ENCODE measurements around the gene TMEM187.

TMEM187 gene

GRCh38 chrX:153981231-153981630 lies 8.7 kb downstream of the TMEM187 start:
- intact Hi-C loops (cut with DNase I; ENCODE audit: low total_unique reads): no loop called here

DNA sequence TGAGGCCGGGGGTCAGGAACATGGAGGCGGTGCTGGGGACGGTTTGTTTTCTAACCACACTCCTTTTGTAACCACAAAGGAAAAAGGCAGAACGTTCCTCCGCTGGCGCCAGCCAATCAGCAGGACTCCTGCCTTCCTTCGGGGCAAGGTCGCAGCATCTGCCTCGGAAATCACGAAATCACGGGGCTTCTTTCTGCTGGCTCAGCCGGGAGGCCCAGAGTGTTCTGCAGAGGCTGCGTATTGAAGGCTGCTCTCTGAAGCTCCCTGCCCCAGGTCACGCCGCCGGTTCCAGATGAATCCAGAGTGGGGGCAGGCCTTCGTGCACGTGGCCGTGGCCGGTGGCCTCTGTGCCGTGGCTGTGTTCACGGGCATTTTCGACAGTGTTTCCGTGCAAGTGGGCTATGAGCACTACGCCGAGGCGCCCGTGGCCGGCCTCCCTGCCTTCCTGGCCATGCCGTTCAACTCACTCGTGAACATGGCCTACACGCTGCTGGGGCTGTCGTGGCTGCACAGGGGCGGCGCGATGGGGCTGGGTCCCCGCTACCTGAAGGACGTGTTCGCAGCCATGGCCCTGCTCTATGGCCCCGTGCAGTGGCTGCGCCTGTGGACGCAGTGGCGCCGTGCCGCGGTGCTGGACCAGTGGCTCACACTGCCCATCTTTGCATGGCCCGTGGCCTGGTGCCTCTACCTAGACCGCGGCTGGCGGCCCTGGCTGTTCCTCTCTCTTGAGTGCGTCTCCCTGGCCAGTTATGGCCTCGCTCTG lies 9.4 kb downstream of the TMEM187 start:
- H3K4me3 ChIP-seq: no peak overlapping the region
- H3K9me3 ChIP-seq: no peaks in the 10 kb centered on the region
- intact Hi-C loops (cut with DNase I; ENCODE audit: low total_unique reads): no loop called here
- no peaks in the 10 kb centered on the region for H3K36me3 ChIP-seq
- H3K27ac ChIP-seq: no peak overlapping the region
- TF ChIP-seq, protein P1, sequence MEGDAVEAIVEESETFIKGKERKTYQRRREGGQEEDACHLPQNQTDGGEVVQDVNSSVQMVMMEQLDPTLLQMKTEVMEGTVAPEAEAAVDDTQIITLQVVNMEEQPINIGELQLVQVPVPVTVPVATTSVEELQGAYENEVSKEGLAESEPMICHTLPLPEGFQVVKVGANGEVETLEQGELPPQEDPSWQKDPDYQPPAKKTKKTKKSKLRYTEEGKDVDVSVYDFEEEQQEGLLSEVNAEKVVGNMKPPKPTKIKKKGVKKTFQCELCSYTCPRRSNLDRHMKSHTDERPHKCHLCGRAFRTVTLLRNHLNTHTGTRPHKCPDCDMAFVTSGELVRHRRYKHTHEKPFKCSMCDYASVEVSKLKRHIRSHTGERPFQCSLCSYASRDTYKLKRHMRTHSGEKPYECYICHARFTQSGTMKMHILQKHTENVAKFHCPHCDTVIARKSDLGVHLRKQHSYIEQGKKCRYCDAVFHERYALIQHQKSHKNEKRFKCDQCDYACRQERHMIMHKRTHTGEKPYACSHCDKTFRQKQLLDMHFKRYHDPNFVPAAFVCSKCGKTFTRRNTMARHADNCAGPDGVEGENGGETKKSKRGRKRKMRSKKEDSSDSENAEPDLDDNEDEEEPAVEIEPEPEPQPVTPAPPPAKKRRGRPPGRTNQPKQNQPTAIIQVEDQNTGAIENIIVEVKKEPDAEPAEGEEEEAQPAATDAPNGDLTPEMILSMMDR (IDR thresholded peaks at IDR 0.05): no peak
- no peaks in the 10 kb centered on the region for H3K27me3 ChIP-seq
- H3K4me1 ChIP-seq: peaks cover 0 to 9% (median 4%) of the 10 kb centered on the region in 4 donors
- DNase-seq: peak in 1 of 2 donors; percentile 36

More at GRCh38 chrX:153981231-153981630, 8.7 kb downstream of the TMEM187 start:
- Histone ChIP-seq H3K4me1 (peaks cover 0 to 9% (median 4%) of the 10 kb centered on the region in 4 donors), H3K4me3 (no peak overlapping the region), H3K9me3 (no peaks in the 10 kb centered on the region), H3K27me3 (no peaks in the 10 kb centered on the region), H3K36me3 (no peaks in the 10 kb centered on the region), H3K27ac (no peak overlapping the region)
- TF ChIP-seq, protein P1 (IDR thresholded peaks at IDR 0.05): no peak
- no peak for DNase-seq

- intact Hi-C loops (cut with DNase I; ENCODE audit: low total_unique reads): no loop called here
- TF ChIP-seq, protein P1 (IDR thresholded peaks at IDR 0.05): no peak
- no peak for DNase-seq
- Histone ChIP-seq H3K4me1 (peaks cover 0 to 9% (median 4%) of the 10 kb centered on the region in 4 donors), H3K27me3 (no peaks in the 10 kb centered on the region), H3K4me3 (no peak overlapping the region), H3K36me3 (no peaks in the 10 kb centered on the region), H3K27ac (no peak overlapping the region), H3K9me3 (no peaks in the 10 kb centered on the region)
These were observed 10.8 kb downstream of the TMEM187 start for GRCh38 chrX:153983321-153983801.

GRCh38 chrX:153984351-153985178 lies 12.0 kb downstream of the TMEM187 start:
- Histone ChIP-seq H3K27me3 (no peaks in the 10 kb centered on the region), H3K4me3 (no peak overlapping the region), H3K36me3 (no peaks in the 10 kb centered on the region), H3K4me1 (peaks cover 0 to 9% (median 4%) of the 10 kb centered on the region in 4 donors), H3K9me3 (no peaks in the 10 kb centered on the region), H3K27ac (peak overlapping the region; percentile 63 to 69)
- DNase-seq: no peak
- intact Hi-C loops (cut with DNase I; ENCODE audit: low total_unique reads): no loop called here
- TF ChIP-seq, protein P1 (IDR thresholded peaks at IDR 0.05): no peak

DNA sequence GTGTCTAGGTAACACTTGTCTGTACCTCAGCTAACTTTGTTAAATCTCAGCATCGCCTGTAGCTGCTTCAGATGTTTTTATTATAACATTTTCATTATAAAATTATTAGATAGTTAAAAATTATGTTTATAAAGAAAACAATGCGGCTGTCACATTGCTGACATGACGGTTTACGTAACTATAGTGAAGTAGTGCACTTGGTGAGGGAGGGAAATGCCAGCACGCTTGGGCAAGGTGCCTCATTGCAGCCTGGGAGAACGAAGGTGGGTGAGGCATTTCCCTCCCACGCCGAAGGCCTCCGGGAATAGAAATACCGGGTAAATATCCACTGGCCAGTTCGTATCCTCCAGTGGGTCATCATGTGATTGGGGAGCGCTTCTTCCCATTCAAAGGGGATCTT lies 15.9 kb downstream of the TMEM187 start:
- intact Hi-C loops (cut with DNase I; ENCODE audit: low total_unique reads): no loop called here
- H3K4me1 ChIP-seq: peaks cover 0 to 9% (median 4%) of the 10 kb centered on the region in 4 donors
- H3K27me3 ChIP-seq: no peaks in the 10 kb centered on the region
- no peak for DNase-seq
- TF ChIP-seq, protein P1 (IDR thresholded peaks at IDR 0.05): no peak
- no peak overlapping the region for H3K4me3 ChIP-seq
- H3K9me3 ChIP-seq: no peaks in the 10 kb centered on the region
- no peaks in the 10 kb centered on the region for H3K36me3 ChIP-seq
- no peak overlapping the region for H3K27ac ChIP-seq

All from tibial artery (tissue), 4 donors.